ENCODE data around the gene NDUFB1. TPM values are rescaled to one million over a fixed set of nuclear protein-coding genes. Genes with fewer than 3 reads are reported as not detected.

NDUFB1 gene
- 10 to 100 TPM; 74.3 to 86.8 (median 82.5) TPM for total RNA-seq

DNA sequence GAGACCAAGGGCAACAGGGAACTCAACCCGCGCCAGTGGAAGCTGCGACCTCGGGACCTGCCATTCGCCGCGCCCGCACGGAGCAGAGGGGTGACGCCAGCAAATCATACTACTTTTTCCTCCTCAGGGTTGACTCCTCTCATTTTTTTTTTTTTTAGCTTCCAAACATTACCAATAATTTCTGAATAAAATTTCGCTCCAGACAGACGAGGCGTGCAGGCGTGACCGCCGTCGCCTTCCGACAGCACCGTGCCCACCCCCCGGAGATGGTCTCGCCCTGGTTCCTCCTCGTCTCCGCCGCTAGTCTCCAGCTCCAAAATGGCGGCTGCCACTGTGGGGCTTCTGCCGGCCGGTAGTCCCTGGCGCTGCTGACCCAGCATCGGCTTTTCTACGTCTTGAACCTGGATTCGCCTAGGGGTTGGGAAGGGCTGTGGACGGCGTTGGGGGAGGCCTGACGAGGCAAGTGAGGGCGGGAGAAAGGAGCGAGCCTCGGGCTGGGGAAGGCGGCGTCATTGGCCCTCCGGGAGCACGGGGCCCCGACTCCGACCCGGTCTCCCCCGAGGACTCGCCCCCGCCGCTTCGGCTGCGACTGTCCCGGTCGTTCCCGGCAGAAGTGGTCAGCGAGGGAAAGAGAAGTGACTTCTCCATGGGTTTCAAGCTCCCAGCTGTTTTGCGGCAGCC, at the start of gene NDUFB1, which contains the start of gene CPSF2:
NDUFB1 (minus strand) TSS at position 37 of the 681 bp plus-strand sequence. CDS start 4,069 bp downstream, outside the sequence.
CPSF2 (plus strand) TSS at position 300 of the 681 bp plus-strand sequence. CDS start 9,016 bp downstream, outside the sequence.
- Mint-ChIP-seq H3K4me3 (peak within 1 kb of the TSS; percentile 99), H3K36me3 (ENCODE audit: insufficient read depth) (peaks cover 14% of the 10 kb centered on the region), H3K27me3 (ENCODE audit: low read depth) (no peaks in the 10 kb centered on the region), H3K9me3 (no peaks in the 10 kb centered on the region), H3K4me1 (ENCODE audit: low read depth) (peaks cover 43% of the 10 kb centered on the region)
- peak; percentile 77 for DNase-seq
- peak; percentile 89 to 90 for ATAC-seq

DNA sequence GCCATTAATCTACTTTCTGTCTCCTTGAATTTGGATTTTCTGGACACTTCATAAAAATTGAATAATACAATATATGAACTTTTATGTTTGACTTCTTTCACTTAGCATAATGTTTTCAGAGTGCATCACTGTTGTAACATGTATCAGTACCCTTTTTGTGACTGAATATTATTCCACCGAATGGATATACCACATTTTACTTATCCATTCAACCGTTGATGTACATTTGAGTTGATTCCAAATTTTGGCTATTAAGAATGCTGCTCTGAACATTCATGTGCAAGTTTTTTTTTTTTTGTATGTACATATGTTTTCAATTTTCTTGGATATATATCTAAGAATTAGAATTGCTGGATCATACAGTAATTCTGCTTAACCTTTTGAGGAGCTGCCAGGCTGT, 43.5 kb upstream of the NDUFB1 start:
- H3K36me3 Mint-ChIP-seq (ENCODE audit: insufficient read depth), result peaks cover 57% of the 10 kb centered on the region
- H3K4me3 Mint-ChIP-seq, result no peak overlapping the region
- no peaks in the 10 kb centered on the region for H3K27me3 Mint-ChIP-seq (ENCODE audit: low read depth)
- DNase-seq (no peak), ATAC-seq (no peak)
- peaks cover 10% of the 10 kb centered on the region for H3K9me3 Mint-ChIP-seq
- H3K4me1 Mint-ChIP-seq (ENCODE audit: low read depth), result no peaks in the 10 kb centered on the region

DNA sequence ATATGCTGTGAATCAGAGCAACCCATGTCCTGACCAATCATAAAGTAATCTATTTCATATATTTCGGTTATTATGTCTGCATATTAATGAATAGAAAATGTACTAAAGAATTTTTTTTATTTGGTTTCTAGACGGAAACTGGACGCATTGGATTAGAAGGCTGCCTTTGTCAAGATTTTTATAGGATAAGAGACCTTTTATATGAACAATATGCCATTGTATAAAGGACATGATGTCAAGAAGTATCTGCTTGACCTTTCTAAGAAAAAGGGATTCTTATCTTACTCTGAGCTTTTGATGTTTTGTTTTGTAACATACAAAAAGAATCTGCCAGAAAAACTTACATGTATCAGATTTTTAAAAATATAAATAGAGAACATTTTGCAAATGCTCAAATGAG, 40.0 kb upstream of the NDUFB1 start:
- DNase-seq (no peak), ATAC-seq (no peak)
- no peak overlapping the region for H3K4me3 Mint-ChIP-seq
- no peaks in the 10 kb centered on the region for H3K27me3 Mint-ChIP-seq (ENCODE audit: low read depth)
- peaks cover 10% of the 10 kb centered on the region for H3K9me3 Mint-ChIP-seq
- H3K4me1 Mint-ChIP-seq (ENCODE audit: low read depth), result no peaks in the 10 kb centered on the region
- peaks cover 65% of the 10 kb centered on the region for H3K36me3 Mint-ChIP-seq (ENCODE audit: insufficient read depth)

DNA sequence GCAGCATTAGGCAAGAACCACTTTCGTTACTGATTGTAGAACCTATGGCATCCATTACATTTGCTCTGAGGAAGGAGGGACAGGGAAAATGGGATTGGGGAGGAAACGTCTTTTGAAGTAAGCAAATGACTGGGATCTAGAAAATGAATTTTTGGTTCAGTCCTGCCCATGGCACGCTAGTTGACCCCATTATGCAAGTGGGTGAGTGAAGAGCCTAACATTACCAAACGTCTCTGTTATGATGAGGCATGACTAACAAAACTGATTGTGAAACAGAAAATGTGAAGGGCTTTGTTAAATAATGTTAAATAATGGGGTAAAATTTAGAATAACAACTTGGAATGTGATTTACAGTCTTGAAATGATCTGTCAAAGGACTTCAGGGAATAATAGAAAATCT, 39.1 kb upstream of the NDUFB1 start:
- Mint-ChIP-seq H3K4me3 (no peak overlapping the region), H3K4me1 (ENCODE audit: low read depth) (no peaks in the 10 kb centered on the region), H3K9me3 (peaks cover 10% of the 10 kb centered on the region), H3K27me3 (ENCODE audit: low read depth) (no peaks in the 10 kb centered on the region), H3K36me3 (ENCODE audit: insufficient read depth) (peaks cover 64% of the 10 kb centered on the region)
- no peak for ATAC-seq
- DNase-seq, result no peak

GRCh38 chr14:92154283-92154942, 32.9 kb upstream of the NDUFB1 start:
- Mint-ChIP-seq H3K9me3 (no peaks in the 10 kb centered on the region), H3K36me3 (ENCODE audit: insufficient read depth) (peaks cover 38% of the 10 kb centered on the region), H3K4me1 (ENCODE audit: low read depth) (no peaks in the 10 kb centered on the region), H3K4me3 (no peak overlapping the region), H3K27me3 (ENCODE audit: low read depth) (no peaks in the 10 kb centered on the region)
- ATAC-seq, result no peak
- no peak for DNase-seq

DNA sequence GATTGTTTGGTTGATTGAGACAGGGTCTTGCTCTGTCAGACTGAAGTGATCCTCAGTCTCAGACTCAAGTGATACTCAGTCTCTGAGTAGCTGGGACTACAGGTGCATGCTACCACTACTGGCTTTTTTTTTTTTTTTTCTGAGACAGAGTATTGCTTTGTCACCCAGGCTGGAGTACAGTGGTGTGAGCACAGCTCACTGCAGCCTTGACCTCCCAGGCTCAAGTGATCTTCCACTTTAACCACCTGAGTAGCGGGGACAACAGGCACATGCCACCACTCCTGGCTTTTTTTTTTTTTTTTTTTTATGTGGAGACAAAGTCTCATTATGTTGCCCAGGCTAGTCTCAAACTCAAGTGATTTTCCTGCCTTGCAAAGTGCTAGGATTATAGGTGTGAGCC, 32.1 kb upstream of the NDUFB1 start:
- no peak for DNase-seq
- no peak for ATAC-seq
- H3K9me3 Mint-ChIP-seq, result no peaks in the 10 kb centered on the region

DNA sequence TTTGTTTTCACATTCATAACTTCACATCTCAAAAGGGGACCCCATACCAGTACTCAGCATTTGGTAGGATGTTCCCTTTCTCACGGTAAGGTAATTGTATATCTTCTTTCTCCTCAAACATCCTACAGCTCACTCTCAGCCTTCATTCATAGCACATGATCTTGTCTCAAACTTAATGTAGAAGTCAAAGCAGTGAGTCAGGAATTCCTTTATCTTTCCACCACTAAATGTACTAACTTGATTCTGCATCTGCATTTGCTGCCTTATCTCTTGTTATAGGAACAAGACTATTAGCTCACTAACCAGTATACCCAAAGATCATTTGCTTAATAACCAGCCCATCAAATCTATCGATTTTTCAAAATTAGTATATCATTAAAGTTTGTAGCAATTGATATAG, 23.2 kb upstream of the NDUFB1 start:
- peaks cover 41% of the 10 kb centered on the region for H3K36me3 Mint-ChIP-seq (ENCODE audit: insufficient read depth)
- ATAC-seq, result no peak

More for the DNA sequence above, 32.1 kb upstream of the NDUFB1 start:
- no peaks in the 10 kb centered on the region for H3K27me3 Mint-ChIP-seq (ENCODE audit: low read depth)
- H3K4me3 Mint-ChIP-seq, result no peak overlapping the region
- no peaks in the 10 kb centered on the region for H3K4me1 Mint-ChIP-seq (ENCODE audit: low read depth)
- H3K36me3 Mint-ChIP-seq (ENCODE audit: insufficient read depth), result peaks cover 40% of the 10 kb centered on the region

GRCh38 chr14:92143962-92144361, 22.5 kb upstream of the NDUFB1 start:
- Mint-ChIP-seq H3K27me3 (ENCODE audit: low read depth) (no peaks in the 10 kb centered on the region), H3K4me3 (no peak overlapping the region), H3K4me1 (ENCODE audit: low read depth) (peaks cover 8% of the 10 kb centered on the region), H3K9me3 (no peaks in the 10 kb centered on the region), H3K36me3 (ENCODE audit: insufficient read depth) (peaks cover 34% of the 10 kb centered on the region)
- no peak for DNase-seq
- no peak for ATAC-seq

More for the DNA sequence above, 23.2 kb upstream of the NDUFB1 start:
- Mint-ChIP-seq H3K4me1 (ENCODE audit: low read depth) (peaks cover 8% of the 10 kb centered on the region), H3K9me3 (no peaks in the 10 kb centered on the region), H3K4me3 (no peak overlapping the region), H3K27me3 (ENCODE audit: low read depth) (no peaks in the 10 kb centered on the region)
- no peak for DNase-seq

- peaks cover 35% of the 10 kb centered on the region for H3K36me3 Mint-ChIP-seq (ENCODE audit: insufficient read depth)
- no peaks in the 10 kb centered on the region for H3K27me3 Mint-ChIP-seq (ENCODE audit: low read depth)
- no peaks in the 10 kb centered on the region for H3K9me3 Mint-ChIP-seq
- ATAC-seq (no peak), DNase-seq (no peak)
- peaks cover 8% of the 10 kb centered on the region for H3K4me1 Mint-ChIP-seq (ENCODE audit: low read depth)
- H3K4me3 Mint-ChIP-seq, result no peak overlapping the region
These were observed 21.8 kb upstream of the NDUFB1 start for GRCh38 chr14:92143309-92143708.

GRCh38 chr14:92135269-92135668, 13.8 kb upstream of the NDUFB1 start:
- Mint-ChIP-seq H3K36me3 (ENCODE audit: insufficient read depth) (peaks cover 29% of the 10 kb centered on the region), H3K27me3 (ENCODE audit: low read depth) (no peaks in the 10 kb centered on the region), H3K4me3 (no peak overlapping the region), H3K4me1 (ENCODE audit: low read depth) (no peaks in the 10 kb centered on the region), H3K9me3 (no peaks in the 10 kb centered on the region)
- no peak for DNase-seq
- no peak for ATAC-seq

DNA sequence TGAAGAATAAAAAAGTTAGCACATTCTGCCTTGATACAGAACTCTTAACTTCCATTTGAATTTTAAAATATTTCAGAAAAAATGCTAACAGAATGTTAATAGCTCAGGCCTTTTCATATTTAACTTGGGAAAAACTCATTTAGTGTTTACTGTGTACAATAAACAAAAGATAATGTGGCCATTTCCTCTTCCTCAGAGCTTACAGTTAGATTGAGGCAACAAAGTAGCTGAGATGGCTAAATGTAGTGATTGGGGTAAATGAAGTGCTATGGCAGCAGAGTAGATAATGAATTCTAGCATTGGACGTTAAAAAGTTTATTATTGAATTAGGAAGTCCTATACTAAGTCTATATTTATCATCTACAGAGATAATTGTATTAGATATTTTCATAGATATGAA, 12.9 kb upstream of the NDUFB1 start:
- no peak overlapping the region for H3K4me3 Mint-ChIP-seq
- H3K36me3 Mint-ChIP-seq (ENCODE audit: insufficient read depth), result peaks cover 35% of the 10 kb centered on the region
- H3K9me3 Mint-ChIP-seq, result no peaks in the 10 kb centered on the region
- ATAC-seq (no peak), DNase-seq (no peak)
- peaks cover 4% of the 10 kb centered on the region for H3K4me1 Mint-ChIP-seq (ENCODE audit: low read depth)
- H3K27me3 Mint-ChIP-seq (ENCODE audit: low read depth), result no peaks in the 10 kb centered on the region

GRCh38 chr14:92122761-92123160, 1.3 kb upstream of the NDUFB1 start:
- H3K27me3 Mint-ChIP-seq (ENCODE audit: low read depth), result no peaks in the 10 kb centered on the region
- no peaks in the 10 kb centered on the region for H3K9me3 Mint-ChIP-seq
- DNase-seq (no peak), ATAC-seq (no peak)
- H3K4me3 Mint-ChIP-seq, result peak overlapping the region; percentile 99
- H3K36me3 Mint-ChIP-seq (ENCODE audit: insufficient read depth), result peaks cover 23% of the 10 kb centered on the region
- peaks cover 52% of the 10 kb centered on the region for H3K4me1 Mint-ChIP-seq (ENCODE audit: low read depth)

GRCh38 chr14:92122351-92122677, 808 bp upstream of the NDUFB1 start:
- Mint-ChIP-seq H3K4me1 (ENCODE audit: low read depth) (peaks cover 47% of the 10 kb centered on the region), H3K4me3 (peak overlapping the region; percentile 99), H3K9me3 (no peaks in the 10 kb centered on the region), H3K27me3 (ENCODE audit: low read depth) (no peaks in the 10 kb centered on the region), H3K36me3 (ENCODE audit: insufficient read depth) (peaks cover 19% of the 10 kb centered on the region)
- peak; percentile 5 to 18 for ATAC-seq
- DNase-seq, result no peak

- H3K4me3 Mint-ChIP-seq, result peak overlapping the region; percentile 99
- ATAC-seq (peak; percentile 14 to 23), DNase-seq (no peak)
- H3K4me1 Mint-ChIP-seq (ENCODE audit: low read depth), result peaks cover 42% of the 10 kb centered on the region
- H3K36me3 Mint-ChIP-seq (ENCODE audit: insufficient read depth), result peaks cover 13% of the 10 kb centered on the region
- no peaks in the 10 kb centered on the region for H3K9me3 Mint-ChIP-seq
- no peaks in the 10 kb centered on the region for H3K27me3 Mint-ChIP-seq (ENCODE audit: low read depth)
These were observed 268 bp downstream of the NDUFB1 start for GRCh38 chr14:92121207-92121669.

DNA sequence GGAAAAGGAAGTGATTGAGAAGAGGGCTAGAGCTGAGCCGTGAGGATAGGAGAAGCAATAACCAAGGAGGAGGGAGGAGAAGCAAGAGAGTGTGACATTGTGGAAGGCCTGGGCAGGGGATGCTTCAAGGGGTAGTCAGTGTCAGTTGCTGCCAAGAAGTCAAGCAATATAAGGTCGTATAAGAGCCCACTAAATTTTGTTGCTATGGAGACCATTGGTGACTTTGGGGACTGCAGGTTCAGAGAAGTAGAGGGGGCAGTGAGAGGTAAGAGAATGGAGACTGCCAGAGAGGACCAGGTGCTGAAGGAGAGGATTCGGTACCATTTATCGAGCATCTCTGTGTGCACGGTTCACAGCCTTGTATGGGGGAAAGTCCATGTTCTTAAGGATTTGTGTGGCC, 12.0 kb downstream of the NDUFB1 start:
- Mint-ChIP-seq H3K9me3 (no peaks in the 10 kb centered on the region), H3K4me1 (ENCODE audit: low read depth) (peaks cover 35% of the 10 kb centered on the region), H3K36me3 (ENCODE audit: insufficient read depth) (no peaks in the 10 kb centered on the region), H3K4me3 (no peak overlapping the region), H3K27me3 (ENCODE audit: low read depth) (peaks cover 2% of the 10 kb centered on the region)
- ATAC-seq, result no peak
- no peak for DNase-seq
